ENCODE data around the gene PIN4. TPM values are rescaled to one million over a fixed set of nuclear protein-coding genes. Genes with fewer than 3 reads are reported as not detected.

PIN4 gene
- total and polyA plus RNA-seq, 2 of the 8 experiments (the other 6 are each of a cell fraction or from before 2014, with no cell fraction given) = 4.8 to 9.4 TPM

- ChIA-PET POLR2A (ENCODE audit: partially characterized antibody) (interaction anchor here (0.6 to 0.9 kb wide), 3 partner anchors 10 to 200 kb away, joined by 3 to 5 read pairs (median 3); no protein-coding TSS in a partner anchor), CTCF (ENCODE audit: partially characterized antibody) (interaction anchor here (0.6 kb wide), 1 partner anchor 14 kb away, joined by 3 read pairs; no protein-coding TSS in a partner anchor)
- no peak overlapping the region for H4K5ac ChIP-seq (ENCODE audit: insufficient read length, low read depth, low read length)
- no peak overlapping the region for H4K91ac ChIP-seq (replicated peaks; ENCODE audit: insufficient read length, low read length)
- 81% methylated on average over 3 of the region's 3 CpGs; no CpG with 5 or more reads in 1 of the 2 experiments for WGBS, 2 experiments (ENCODE audit: extremely low coverage in 1 of 2, insufficient coverage in 1 of 2, insufficient read length in 1 of 2, insufficient replicate concordance in 2 of 2, low coverage in 1 of 2, low lambda C conversion rate in 2 of 2, missing lambda C conversion rate in 1 of 2)
- H2BK120ac ChIP-seq (replicated peaks; ENCODE audit: low read depth, low read length) = no peak overlapping the region
- no peak overlapping the region for H2BK20ac ChIP-seq (ENCODE audit: low read length)
- H3K27me3 ChIP-seq (replicated peaks in 1 of 4; ENCODE audit: control insufficient read depth in 3 of 4, extremely low read depth in 1 of 4, insufficient read depth in 3 of 4, low read length in 3 of 4) = no peaks in the 10 kb centered on the region
- H2BK15ac ChIP-seq (ENCODE audit: low read length) = no peak overlapping the region
- no peak overlapping the region for H3K18ac ChIP-seq (ENCODE audit: extremely low read depth, low read length)
- H3K4me1 ChIP-seq (replicated peaks in 1 of 4; ENCODE audit: control insufficient read depth in 3 of 4, insufficient read depth in 4 of 4, low read length in 3 of 4) = no peaks in the 10 kb centered on the region
- no peaks in the 10 kb centered on the region for H3K23me2 ChIP-seq (ENCODE audit: low read depth, low read length)
- H3K79me2 ChIP-seq (ENCODE audit: control insufficient read depth in 1 of 2, insufficient read depth in 2 of 2, low read length in 2 of 2) = peaks cover 0 to 41% of the 10 kb centered on the region in 2 experiments; a peak in 2 of 4 replicates
- H3K4ac ChIP-seq (replicated peaks; ENCODE audit: insufficient read length, low read depth, low read length) = no peak overlapping the region
- TF ChIP-seq EP300 (IDR thresholded peaks at IDR 0.05; ENCODE audit: borderline replicate concordance in 1 of 2, low read depth in 2 of 2, low read length in 2 of 2) (no peak), RBBP5 (IDR thresholded peaks at IDR 0.05; ENCODE audit: borderline replicate concordance, low read depth, low read length) (no peak), KDM4A (IDR thresholded peaks at IDR 0.05; ENCODE audit: low read depth, low read length, severe bottlenecking) (no peak), CEBPB (IDR thresholded peaks at IDR 0.05; ENCODE audit: low read depth, low read length) (no peak)
- no peak overlapping the region for H2BK12ac ChIP-seq (ENCODE audit: low read depth, low read length)
- peaks cover 6% of the 10 kb centered on the region in 2 experiments; a peak in 2 of 4 replicates for H3K9me3 ChIP-seq (ENCODE audit: insufficient read depth in 2 of 2, low read depth in 1 of 2, low read length in 1 of 2)
- H4K20me1 ChIP-seq (replicated peaks in 1 of 2; ENCODE audit: control insufficient read depth in 1 of 2, insufficient read depth in 2 of 2, low read length in 2 of 2) = no peaks in the 10 kb centered on the region
- no peak overlapping the region for H3K9ac ChIP-seq (replicated peaks in 1 of 4; ENCODE audit: extremely low read depth in 1 of 4, low read depth in 3 of 4, low read length in 3 of 4)
- no peak overlapping the region for H2AFZ ChIP-seq (ENCODE audit: low read length)
- peaks cover 0 to 22% (median 6%) of the 10 kb centered on the region in 4 experiments; a peak in 4 of 8 replicates for H3K36me3 ChIP-seq (ENCODE audit: control insufficient read depth in 2 of 4, insufficient read depth in 4 of 4, low read length in 3 of 4)
- no peak overlapping the region for H2AK5ac ChIP-seq (ENCODE audit: low read depth, low read length)
- no peak for FAIRE-seq
- no peak for DNase-seq (ENCODE audit: low read depth in 1 of 2, low spot score in 2 of 2)
- no peak overlapping the region for H3K4me3 ChIP-seq (ENCODE audit: extremely low read depth in 1 of 4, insufficient read depth in 2 of 4, low read depth in 3 of 4, low read length in 4 of 4)
- no peak overlapping the region for H2BK5ac ChIP-seq (ENCODE audit: low read depth, low read length)
- H3K27ac ChIP-seq (ENCODE audit: low read depth, low read length) = no peak overlapping the region
- H3K14ac ChIP-seq (ENCODE audit: insufficient read length) = no peak overlapping the region
- no peak overlapping the region for H3K23ac ChIP-seq (ENCODE audit: insufficient read length)
- no peaks in the 10 kb centered on the region; the same call in 1 of the 2 replicates for H3K79me1 ChIP-seq (ENCODE audit: low read depth, low read length)
- no peak overlapping the region for H3K4me2 ChIP-seq (ENCODE audit: insufficient read depth in 1 of 2, low read depth in 2 of 2, low read length in 2 of 2)
- no peak overlapping the region for H4K8ac ChIP-seq (ENCODE audit: extremely low read depth, insufficient read depth, low read length)
- no peak overlapping the region for H3K56ac ChIP-seq (replicated peaks; ENCODE audit: insufficient read length, low read depth, low read length)
Observed at GRCh38 chrX:72230290-72230689, 48.7 kb downstream of the PIN4 start.

All from H1 (cell line).